Measurements from ENCODE around the gene CDC27. TPM values are rescaled to one million over a fixed set of nuclear protein-coding genes. Genes with fewer than 3 reads are reported as not detected.

The CDC27 gene
- 104 and 167 TPM in 2 replicates for total RNA-seq (ENCODE audit: low replicate concordance)

- Mint-ChIP-seq H3K27me3 (ENCODE audit: insufficient read depth, low read depth) (peaks cover 3% of the 10 kb centered on the region), H3K9me3 (no peaks in the 10 kb centered on the region), H3K36me3 (no peaks in the 10 kb centered on the region), H3K27ac (peak within 1 kb of the TSS; percentile 95), H3K4me1 (peaks cover 19% of the 10 kb centered on the region), H3K4me3 (peak within 1 kb of the TSS; percentile 98)
- H3K9ac ChIP-seq = peak within 1 kb of the TSS; percentile 99
- peaks cover 7% of the 10 kb centered on the region for H3F3A ChIP-seq (ENCODE audit: low read depth)
- peak within 1 kb of the TSS; percentile 94 for H3K4me3 ChIP-seq
- no peaks in the 10 kb centered on the region for H3K27me3 ChIP-seq
- no peaks in the 10 kb centered on the region for H3K36me3 ChIP-seq
- DNase-seq (ENCODE audit: low spot score) = peak; percentile 99
- H3K79me2 ChIP-seq (ENCODE audit: low read depth) = peaks cover 50% of the 10 kb centered on the region
- H4K20me1 ChIP-seq (ENCODE audit: low read depth) = peaks cover 43% of the 10 kb centered on the region
- H3K9me3 ChIP-seq (ENCODE audit: low read depth) = no peaks in the 10 kb centered on the region
- H3K4me1 ChIP-seq = peaks cover 18% of the 10 kb centered on the region
- H2AFZ ChIP-seq (replicated peaks) = peak within 1 kb of the TSS; percentile 70
- peak within 1 kb of the TSS; percentile 92 for H3K4me2 ChIP-seq
- peak within 1 kb of the TSS; percentile 87 for H3K27ac ChIP-seq
- TF ChIP-seq CTCF (IDR thresholded peaks at IDR 0.05) = no peak
- TF ChIP-seq EZH2phosphoT487 (IDR thresholded peaks at IDR 0.05) = no peak
- no peak for TF ChIP-seq EZH2 (IDR thresholded peaks at IDR 0.05)
Observed at GRCh38 chr17:47188876-47189731, at the start of gene CDC27. Gene CDC27, minus strand, starts transcription at chr17:47189295. Its CDS starts 123 bp downstream, at chr17:47189172.

GRCh38 chr17:47238321-47239010 lies 49.4 kb upstream of the CDC27 start:
- no peaks in the 10 kb centered on the region for H4K20me1 ChIP-seq (ENCODE audit: low read depth)

GRCh38 chr17:47237841-47238240 lies 48.7 kb upstream of the CDC27 start:
- H2AFZ ChIP-seq (replicated peaks) = no peak overlapping the region
- no peak overlapping the region for H3K4me3 Mint-ChIP-seq
- no peaks in the 10 kb centered on the region for H3K36me3 Mint-ChIP-seq
- no peaks in the 10 kb centered on the region for H4K20me1 ChIP-seq (ENCODE audit: low read depth)
- no peaks in the 10 kb centered on the region for H3K4me1 Mint-ChIP-seq
- no peaks in the 10 kb centered on the region for H3K9me3 ChIP-seq (ENCODE audit: low read depth)
- no peaks in the 10 kb centered on the region for H3K9me3 Mint-ChIP-seq
- no peak overlapping the region for H3K27ac ChIP-seq
- H3F3A ChIP-seq (ENCODE audit: low read depth) = no peaks in the 10 kb centered on the region
- H3K4me2 ChIP-seq = no peak overlapping the region
- DNase-seq (ENCODE audit: low spot score) = no peak
- no peak overlapping the region for H3K9ac ChIP-seq
- TF ChIP-seq EZH2 (IDR thresholded peaks at IDR 0.05) (no peak), EZH2phosphoT487 (IDR thresholded peaks at IDR 0.05) (no peak), CTCF (IDR thresholded peaks at IDR 0.05) (no peak)
- H3K36me3 ChIP-seq = no peaks in the 10 kb centered on the region
- H3K27ac Mint-ChIP-seq = no peak overlapping the region
- no peaks in the 10 kb centered on the region for H3K79me2 ChIP-seq (ENCODE audit: low read depth)
- H3K27me3 Mint-ChIP-seq (ENCODE audit: insufficient read depth, low read depth) = peaks cover 12% of the 10 kb centered on the region
- no peaks in the 10 kb centered on the region for H3K4me1 ChIP-seq
- H3K4me3 ChIP-seq = no peak overlapping the region
- H3K27me3 ChIP-seq = no peaks in the 10 kb centered on the region

More at GRCh38 chr17:47238321-47239010, 49.4 kb upstream of the CDC27 start:
- Mint-ChIP-seq H3K9me3 (no peaks in the 10 kb centered on the region), H3K27me3 (ENCODE audit: insufficient read depth, low read depth) (peaks cover 13% of the 10 kb centered on the region), H3K4me1 (no peaks in the 10 kb centered on the region), H3K4me3 (no peak overlapping the region), H3K36me3 (no peaks in the 10 kb centered on the region), H3K27ac (no peak overlapping the region)
- no peak overlapping the region for H2AFZ ChIP-seq (replicated peaks)
- DNase-seq (ENCODE audit: low spot score) = no peak
- TF ChIP-seq CTCF (IDR thresholded peaks at IDR 0.05) (no peak), EZH2phosphoT487 (IDR thresholded peaks at IDR 0.05) (no peak), EZH2 (IDR thresholded peaks at IDR 0.05) (no peak)
- H3K4me3 ChIP-seq = no peak overlapping the region
- no peaks in the 10 kb centered on the region for H3K4me1 ChIP-seq
- H3K9ac ChIP-seq = no peak overlapping the region
- H3K36me3 ChIP-seq = no peaks in the 10 kb centered on the region
- no peaks in the 10 kb centered on the region for H3K27me3 ChIP-seq
- H3K79me2 ChIP-seq (ENCODE audit: low read depth) = no peaks in the 10 kb centered on the region
- H3F3A ChIP-seq (ENCODE audit: low read depth) = no peaks in the 10 kb centered on the region
- no peaks in the 10 kb centered on the region for H3K9me3 ChIP-seq (ENCODE audit: low read depth)
- no peak overlapping the region for H3K27ac ChIP-seq
- no peak overlapping the region for H3K4me2 ChIP-seq

All from neural progenitor cell (in vitro differentiated cells).